GF-D8 (cell line): ENCODE measurements around the gene UBE2Q2.
"Not testable (repeated sequence)": the region's sequence is repeated elsewhere in the genome, so short reads cannot be mapped to it uniquely, and the experiment has no call there.

Source experiments
- DNase-seq: peaks from one replicate; lab custom pipeline; 2025; lab: John Stamatoyannopoulos, UW

Gene UBE2Q2

GRCh38 chr15:75842722-75843677 is at the start of gene UBE2Q2:
TSS of gene UBE2Q2 (plus strand) at chr15:75843447. CDS start at chr15:75843667, 220 bp downstream.
- no peak for DNase-seq

- no peak for DNase-seq
These were observed 46.9 kb upstream of the UBE2Q2 start for GRCh38 chr15:75796321-75796720.

GRCh38 chr15:75797146-75797545 is 46.1 kb upstream of the UBE2Q2 start:
- not testable (repeated sequence) for DNase-seq

- DNase-seq = no peak
These were observed 44.1 kb upstream of the UBE2Q2 start for GRCh38 chr15:75799190-75799589.

- not testable (repeated sequence) for DNase-seq
These were observed 42.8 kb upstream of the UBE2Q2 start for GRCh38 chr15:75800409-75800808.

- no peak for DNase-seq
These were observed 41.2 kb upstream of the UBE2Q2 start for GRCh38 chr15:75801859-75802593.

- DNase-seq = not testable (repeated sequence)
These were observed 35.8 kb upstream of the UBE2Q2 start for GRCh38 chr15:75807486-75807885.

GRCh38 chr15:75808009-75808408 is 35.2 kb upstream of the UBE2Q2 start:
- DNase-seq = not testable (repeated sequence)

- DNase-seq = no peak
These were observed 34.7 kb upstream of the UBE2Q2 start for GRCh38 chr15:75808563-75808962.

GRCh38 chr15:75809986-75810750 is 33.1 kb upstream of the UBE2Q2 start:
- no peak for DNase-seq

GRCh38 chr15:75810874-75811498 is 32.3 kb upstream of the UBE2Q2 start:
- no peak for DNase-seq

- no peak for DNase-seq
These were observed 31.6 kb upstream of the UBE2Q2 start for GRCh38 chr15:75811626-75812025.

GRCh38 chr15:75814794-75815193 is 28.5 kb upstream of the UBE2Q2 start:
- no peak for DNase-seq

- DNase-seq = no peak
These were observed 27.2 kb upstream of the UBE2Q2 start for GRCh38 chr15:75815811-75816719.

GRCh38 chr15:75817138-75817935 is 25.9 kb upstream of the UBE2Q2 start:
- DNase-seq = no peak

- no peak for DNase-seq
These were observed 23.0 kb upstream of the UBE2Q2 start for GRCh38 chr15:75820206-75820605.

- no peak for DNase-seq
These were observed 21.4 kb upstream of the UBE2Q2 start for GRCh38 chr15:75821786-75822345.

GRCh38 chr15:75822685-75823278 is 20.5 kb upstream of the UBE2Q2 start:
- DNase-seq = no peak
